ENCODE results near the gene CD44.
"Not testable (repeated sequence)": the region's sequence is repeated elsewhere in the genome, so short reads cannot be mapped to it uniquely, and the experiment has no call there.

Gene CD44

DNA sequence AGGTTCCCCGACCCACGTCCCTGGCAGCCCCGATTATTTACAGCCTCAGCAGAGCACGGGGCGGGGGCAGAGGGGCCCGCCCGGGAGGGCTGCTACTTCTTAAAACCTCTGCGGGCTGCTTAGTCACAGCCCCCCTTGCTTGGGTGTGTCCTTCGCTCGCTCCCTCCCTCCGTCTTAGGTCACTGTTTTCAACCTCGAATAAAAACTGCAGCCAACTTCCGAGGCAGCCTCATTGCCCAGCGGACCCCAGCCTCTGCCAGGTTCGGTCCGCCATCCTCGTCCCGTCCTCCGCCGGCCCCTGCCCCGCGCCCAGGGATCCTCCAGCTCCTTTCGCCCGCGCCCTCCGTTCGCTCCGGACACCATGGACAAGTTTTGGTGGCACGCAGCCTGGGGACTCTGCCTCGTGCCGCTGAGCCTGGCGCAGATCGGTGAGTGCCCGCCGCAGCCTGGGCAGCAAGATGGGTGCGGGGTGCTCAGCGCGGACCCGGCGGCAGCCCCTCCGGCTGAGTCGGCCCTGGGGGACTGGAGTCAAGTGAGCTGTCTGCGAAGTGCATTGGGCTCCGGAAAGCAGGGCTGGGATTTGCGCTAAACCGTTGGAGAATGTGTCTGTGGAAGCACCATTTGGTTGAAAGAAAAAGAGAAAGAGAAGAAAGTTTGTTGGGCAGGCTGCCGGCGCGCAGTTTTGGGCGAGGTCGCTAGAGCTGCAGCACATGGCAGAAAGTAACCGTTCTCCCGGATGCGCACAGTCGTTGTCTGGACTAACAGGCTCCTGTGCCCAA lies at the start of gene CD44:
Gene CD44, plus strand, starts transcription at position 229 of the 779 bp plus-strand sequence. Its CDS starts 133 bp downstream, at position 362.
- ATAC-seq: peak; percentile 57
- TF ChIP-seq, protein P1, sequence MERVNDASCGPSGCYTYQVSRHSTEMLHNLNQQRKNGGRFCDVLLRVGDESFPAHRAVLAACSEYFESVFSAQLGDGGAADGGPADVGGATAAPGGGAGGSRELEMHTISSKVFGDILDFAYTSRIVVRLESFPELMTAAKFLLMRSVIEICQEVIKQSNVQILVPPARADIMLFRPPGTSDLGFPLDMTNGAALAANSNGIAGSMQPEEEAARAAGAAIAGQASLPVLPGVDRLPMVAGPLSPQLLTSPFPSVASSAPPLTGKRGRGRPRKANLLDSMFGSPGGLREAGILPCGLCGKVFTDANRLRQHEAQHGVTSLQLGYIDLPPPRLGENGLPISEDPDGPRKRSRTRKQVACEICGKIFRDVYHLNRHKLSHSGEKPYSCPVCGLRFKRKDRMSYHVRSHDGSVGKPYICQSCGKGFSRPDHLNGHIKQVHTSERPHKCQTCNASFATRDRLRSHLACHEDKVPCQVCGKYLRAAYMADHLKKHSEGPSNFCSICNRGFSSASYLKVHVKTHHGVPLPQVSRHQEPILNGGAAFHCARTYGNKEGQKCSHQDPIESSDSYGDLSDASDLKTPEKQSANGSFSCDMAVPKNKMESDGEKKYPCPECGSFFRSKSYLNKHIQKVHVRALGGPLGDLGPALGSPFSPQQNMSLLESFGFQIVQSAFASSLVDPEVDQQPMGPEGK (CRISPR knock-in tag; IDR thresholded peaks at IDR 0.05; ENCODE audit: borderline replicate concordance): no peak
- no peak for TF ChIP-seq ZFP30 (CRISPR knock-in tag; IDR thresholded peaks at IDR 0.05)

DNA sequence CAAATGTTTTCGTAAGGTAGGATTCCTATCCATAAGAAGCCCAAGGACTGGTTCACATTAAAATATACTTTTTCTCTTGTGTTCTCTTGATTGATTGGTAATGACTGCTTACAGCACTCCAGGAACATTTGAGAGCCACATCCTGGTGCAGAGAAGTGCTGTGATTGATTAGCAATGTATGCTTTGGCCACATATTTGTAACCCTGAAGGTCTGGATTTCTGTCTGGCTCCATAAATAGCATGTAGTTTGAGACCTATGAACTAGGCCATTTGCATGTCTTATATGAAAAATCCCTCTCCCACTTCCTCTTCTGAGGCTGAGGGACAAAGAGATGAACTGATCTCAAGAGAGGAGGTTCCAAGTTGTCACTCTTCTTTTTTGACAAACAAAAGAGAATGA lies 49.3 kb upstream of the CD44 start:
- ATAC-seq: no peak; the same call in 2 of the 3 replicates
- no peak for TF ChIP-seq TOX (CRISPR knock-in tag; IDR thresholded peaks at IDR 0.05; ENCODE audit: borderline replicate concordance)
- no peak for TF ChIP-seq ISL1 (CRISPR knock-in tag; IDR thresholded peaks at IDR 0.05)
- no peak for TF ChIP-seq ZNF8 (CRISPR knock-in tag; IDR thresholded peaks at IDR 0.05)
- no peak for TF ChIP-seq PPARA (CRISPR knock-in tag; IDR thresholded peaks at IDR 0.05; ENCODE audit: borderline replicate concordance)
- TF ChIP-seq SNAI2 (CRISPR knock-in tag; IDR thresholded peaks at IDR 0.05): no peak
- no peak for TF ChIP-seq ZFP30 (CRISPR knock-in tag; IDR thresholded peaks at IDR 0.05)
- TF ChIP-seq TCF4 (CRISPR knock-in tag; IDR thresholded peaks at IDR 0.05; ENCODE audit: borderline replicate concordance): no peak
- TF ChIP-seq BACH2 (CRISPR knock-in tag; IDR thresholded peaks at IDR 0.05; ENCODE audit: borderline replicate concordance): no peak
- TF ChIP-seq ZC3H10 (CRISPR knock-in tag; IDR thresholded peaks at IDR 0.05): no peak
- TF ChIP-seq, protein P2, sequence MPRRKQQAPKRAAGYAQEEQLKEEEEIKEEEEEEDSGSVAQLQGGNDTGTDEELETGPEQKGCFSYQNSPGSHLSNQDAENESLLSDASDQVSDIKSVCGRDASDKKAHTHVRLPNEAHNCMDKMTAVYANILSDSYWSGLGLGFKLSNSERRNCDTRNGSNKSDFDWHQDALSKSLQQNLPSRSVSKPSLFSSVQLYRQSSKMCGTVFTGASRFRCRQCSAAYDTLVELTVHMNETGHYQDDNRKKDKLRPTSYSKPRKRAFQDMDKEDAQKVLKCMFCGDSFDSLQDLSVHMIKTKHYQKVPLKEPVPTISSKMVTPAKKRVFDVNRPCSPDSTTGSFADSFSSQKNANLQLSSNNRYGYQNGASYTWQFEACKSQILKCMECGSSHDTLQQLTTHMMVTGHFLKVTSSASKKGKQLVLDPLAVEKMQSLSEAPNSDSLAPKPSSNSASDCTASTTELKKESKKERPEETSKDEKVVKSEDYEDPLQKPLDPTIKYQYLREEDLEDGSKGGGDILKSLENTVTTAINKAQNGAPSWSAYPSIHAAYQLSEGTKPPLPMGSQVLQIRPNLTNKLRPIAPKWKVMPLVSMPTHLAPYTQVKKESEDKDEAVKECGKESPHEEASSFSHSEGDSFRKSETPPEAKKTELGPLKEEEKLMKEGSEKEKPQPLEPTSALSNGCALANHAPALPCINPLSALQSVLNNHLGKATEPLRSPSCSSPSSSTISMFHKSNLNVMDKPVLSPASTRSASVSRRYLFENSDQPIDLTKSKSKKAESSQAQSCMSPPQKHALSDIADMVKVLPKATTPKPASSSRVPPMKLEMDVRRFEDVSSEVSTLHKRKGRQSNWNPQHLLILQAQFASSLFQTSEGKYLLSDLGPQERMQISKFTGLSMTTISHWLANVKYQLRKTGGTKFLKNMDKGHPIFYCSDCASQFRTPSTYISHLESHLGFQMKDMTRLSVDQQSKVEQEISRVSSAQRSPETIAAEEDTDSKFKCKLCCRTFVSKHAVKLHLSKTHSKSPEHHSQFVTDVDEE (CRISPR knock-in tag; IDR thresholded peaks at IDR 0.05): no peak
- TF ChIP-seq RARB (CRISPR knock-in tag; IDR thresholded peaks at IDR 0.05): no peak
- TF ChIP-seq ESRRG (CRISPR knock-in tag; IDR thresholded peaks at IDR 0.05): no peak
- TF ChIP-seq POU6F1 (CRISPR knock-in tag; IDR thresholded peaks at IDR 0.05; ENCODE audit: borderline replicate concordance, low read depth): no peak
- TF ChIP-seq OSR1 (CRISPR knock-in tag; IDR thresholded peaks at IDR 0.05): no peak

- ATAC-seq: no peak
Measured at GRCh38 chr11:35090125-35090524, 48.8 kb upstream of the CD44 start.

DNA sequence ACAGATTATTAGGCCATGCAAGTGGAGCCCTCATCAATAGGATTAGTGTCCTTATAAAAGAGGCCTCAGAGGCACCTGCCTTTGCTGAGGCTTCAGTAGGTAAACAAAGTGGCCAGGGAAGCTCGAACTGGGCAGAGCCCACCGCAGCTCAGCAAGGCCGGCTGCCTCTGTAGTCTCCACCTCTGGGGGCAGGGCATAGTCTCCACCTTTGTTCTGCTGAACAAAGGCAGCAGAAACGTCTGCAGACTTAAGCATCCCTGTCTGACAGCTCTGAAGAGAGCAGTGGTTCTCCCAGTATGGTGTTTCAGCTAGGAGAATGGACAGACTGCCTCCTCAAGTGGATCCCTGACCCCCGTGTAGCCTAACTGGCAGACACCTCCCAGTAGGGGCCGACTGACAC lies 48.0 kb upstream of the CD44 start:
- not testable (repeated sequence) for ATAC-seq

More at GRCh38 chr11:35090125-35090524, 48.8 kb upstream of the CD44 start:
- no peak for TF ChIP-seq ZNF565 (CRISPR knock-in tag; conservative IDR thresholded peaks at IDR 0.05; ENCODE audit: low read depth)
- no peak for TF ChIP-seq ZFP3 (CRISPR knock-in tag; IDR thresholded peaks at IDR 0.05)
- TF ChIP-seq CREB5 (CRISPR knock-in tag; IDR thresholded peaks at IDR 0.05; ENCODE audit: low read depth): no peak
- no peak for TF ChIP-seq ZC3H10 (CRISPR knock-in tag; IDR thresholded peaks at IDR 0.05)
- TF ChIP-seq BACH2 (CRISPR knock-in tag; IDR thresholded peaks at IDR 0.05; ENCODE audit: borderline replicate concordance): no peak
- TF ChIP-seq, protein P2 (CRISPR knock-in tag; IDR thresholded peaks at IDR 0.05): no peak
- no peak for TF ChIP-seq SNAI2 (CRISPR knock-in tag; IDR thresholded peaks at IDR 0.05)
- no peak for TF ChIP-seq GLIS3 (CRISPR knock-in tag; IDR thresholded peaks at IDR 0.05)
